ENCODE data around the gene L3MBTL1.
"Not testable (repeated sequence)": the region's sequence is repeated elsewhere in the genome, so short reads cannot be mapped to it uniquely, and the experiment has no call there.

The L3MBTL1 gene

DNA sequence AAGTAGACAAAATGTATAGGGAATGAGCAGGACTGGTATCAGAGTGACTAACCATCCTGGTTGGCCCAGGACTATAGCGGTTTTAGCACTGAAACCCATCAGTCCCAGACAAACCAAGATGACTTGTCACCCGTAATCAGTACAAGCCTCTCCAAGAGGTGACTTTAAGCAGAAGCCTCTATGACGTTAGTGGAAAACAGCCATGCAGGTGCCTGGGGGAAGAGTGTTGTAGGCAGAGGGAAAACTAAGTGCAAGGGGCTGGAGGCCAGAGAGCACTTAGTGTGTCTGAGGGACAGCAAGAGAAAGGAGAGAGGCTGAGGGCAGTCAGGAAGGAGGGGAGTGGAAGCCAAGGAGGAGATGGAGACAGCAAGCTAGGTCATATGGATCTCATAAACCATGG, 53.5 kb downstream of the L3MBTL1 start:
- no peak for DNase-seq

DNA sequence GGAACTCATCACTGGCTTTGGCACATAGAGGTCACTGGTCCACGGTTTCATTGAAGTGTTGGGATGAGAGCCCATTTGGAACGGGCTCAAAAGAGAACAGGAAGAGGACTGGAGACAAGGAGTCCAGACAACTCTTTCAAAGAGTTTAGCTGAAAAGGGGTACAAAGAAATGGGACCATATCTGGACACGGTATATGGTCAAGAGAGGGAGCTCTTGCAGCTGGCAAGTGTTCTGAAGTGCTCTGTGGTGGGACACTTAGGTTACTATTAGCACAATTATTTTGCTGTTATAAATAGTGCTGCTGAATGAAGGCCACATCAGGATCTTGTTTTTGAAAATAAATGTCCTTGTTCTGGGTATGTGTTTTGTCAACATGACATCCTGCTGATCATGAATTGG, 55.9 kb downstream of the L3MBTL1 start:
- no peak for DNase-seq

DNA sequence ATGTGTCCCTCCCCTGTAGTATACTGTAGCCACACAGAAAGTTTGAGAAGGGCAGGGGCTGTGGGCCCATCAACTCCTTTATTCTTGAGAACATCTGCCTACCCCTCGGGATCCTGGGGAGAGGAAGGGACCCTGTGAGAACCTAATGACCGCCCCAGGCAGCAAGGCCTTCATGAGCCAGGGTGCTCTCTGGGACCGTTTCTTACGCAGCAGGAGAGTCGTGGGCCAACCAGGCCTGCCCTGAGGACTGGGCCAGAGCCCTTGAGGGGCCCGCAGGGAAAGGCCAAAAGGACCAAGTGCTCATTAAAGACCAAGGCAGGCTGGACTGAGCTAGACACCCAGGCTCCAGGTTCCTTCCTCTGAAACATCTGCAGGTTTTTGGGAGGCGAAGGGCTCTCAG, 56.5 kb downstream of the L3MBTL1 start:
- DNase-seq, result no peak

DNA sequence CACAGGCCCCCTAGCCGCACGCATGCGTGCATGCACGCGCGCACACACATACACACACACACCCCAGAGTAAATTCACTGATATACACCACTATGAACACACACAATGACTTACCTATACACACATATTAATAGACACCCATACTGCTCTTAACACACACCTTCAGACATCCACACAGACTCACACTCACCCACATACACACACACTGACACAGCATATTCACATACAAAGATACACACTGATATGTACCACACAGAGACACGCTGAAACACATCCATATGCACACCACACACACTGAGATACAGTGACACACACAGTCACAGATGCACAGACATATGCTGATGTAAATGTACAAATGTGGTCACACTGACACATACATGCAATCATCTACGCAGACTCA, 57.0 kb downstream of the L3MBTL1 start:
- no peak for DNase-seq

DNA sequence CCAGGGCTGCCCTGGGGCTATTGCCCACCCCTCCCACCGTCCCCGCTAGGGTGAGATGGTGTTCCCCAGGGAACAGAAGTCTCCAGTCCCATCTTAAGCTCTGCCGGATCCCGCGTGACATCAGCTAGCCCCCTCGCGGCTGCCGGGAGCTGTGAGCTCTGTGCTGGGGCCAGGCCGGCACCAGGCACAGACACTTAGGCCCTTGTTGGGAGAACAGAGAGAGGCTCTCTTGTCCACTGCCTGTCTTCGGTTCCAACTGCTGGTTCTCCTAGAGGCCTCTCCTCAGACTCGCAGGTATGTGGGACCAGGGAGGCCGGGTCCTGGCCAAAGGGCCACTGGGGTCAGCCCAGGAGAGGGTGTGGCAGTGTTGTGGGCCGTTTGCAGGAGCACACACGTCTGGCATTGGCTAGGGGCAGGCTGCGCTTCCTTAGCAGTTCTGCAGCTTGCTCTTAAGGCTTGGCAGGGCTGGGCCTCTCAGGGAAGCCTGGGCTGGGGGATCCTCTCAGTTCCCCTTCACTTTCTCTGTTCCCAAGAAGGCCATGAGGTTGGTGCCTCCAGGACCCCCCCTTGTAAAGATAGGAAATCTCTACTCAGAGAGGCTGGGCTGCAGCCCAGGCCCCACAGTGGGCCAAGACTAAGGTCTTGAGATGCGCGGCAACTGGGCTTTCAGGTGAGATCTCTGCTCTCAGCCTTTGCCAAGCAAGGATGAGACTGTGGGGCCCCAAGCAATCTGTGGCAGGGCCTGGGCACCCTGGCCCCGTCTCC, 57.7 kb downstream of the L3MBTL1 start:
- no peak for DNase-seq

DNA sequence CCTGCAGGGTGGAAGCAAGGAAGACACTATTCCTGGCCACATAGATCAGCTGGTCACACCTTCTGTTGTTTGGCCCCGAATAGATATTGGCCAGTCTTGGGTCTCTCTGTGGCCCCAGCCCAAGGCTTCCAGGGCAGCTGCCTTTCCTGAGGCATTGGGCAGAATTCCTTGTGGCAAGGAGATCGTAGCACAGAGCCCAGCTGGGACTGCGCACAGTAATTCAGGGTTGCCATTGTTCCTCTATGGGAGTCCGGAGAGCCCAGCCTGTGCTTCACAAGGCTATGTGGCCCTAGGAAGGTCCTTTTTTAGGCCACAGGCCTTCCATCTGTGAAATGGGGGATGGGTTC, 58.2 kb downstream of the L3MBTL1 start:
- no peak for DNase-seq

DNA sequence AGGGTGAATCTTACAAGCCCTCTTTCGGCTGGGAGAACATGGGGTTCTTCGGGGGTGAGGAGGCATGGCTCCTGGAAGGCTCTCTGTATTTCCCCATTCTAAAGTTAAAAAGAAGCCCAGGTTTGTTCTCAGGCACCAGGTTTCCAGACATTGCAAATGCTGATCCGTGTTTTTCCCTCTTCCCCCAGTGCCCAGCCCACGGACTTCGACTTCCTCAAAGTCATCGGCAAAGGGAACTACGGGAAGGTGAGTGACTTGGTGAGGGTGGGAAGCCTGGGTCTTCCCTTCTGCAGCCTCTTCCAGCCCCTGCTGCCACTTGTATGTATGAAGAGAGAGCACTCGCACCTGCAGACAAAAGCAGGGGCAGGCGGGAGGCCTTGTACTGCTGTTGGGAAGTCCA, 60.0 kb downstream of the L3MBTL1 start:
- no peak for DNase-seq

DNA sequence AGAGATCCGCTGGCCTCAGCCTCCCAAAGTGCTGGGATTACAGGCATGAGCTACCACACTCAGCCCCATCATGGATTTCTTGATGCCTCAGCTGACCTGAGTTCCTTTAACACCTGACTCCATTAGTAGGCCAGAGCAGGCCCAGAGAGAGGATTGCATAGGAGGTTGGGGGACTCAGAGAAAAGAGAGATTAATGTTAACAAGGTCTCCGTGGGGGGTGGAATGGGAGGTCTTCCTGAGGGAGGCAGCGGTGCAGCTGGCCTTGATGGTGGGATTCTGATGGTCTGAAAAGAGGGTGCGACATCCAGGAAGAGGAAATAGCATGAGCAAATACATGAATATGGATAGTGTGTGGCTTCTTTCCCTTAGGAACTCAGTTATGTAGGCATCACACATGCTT, 61.2 kb downstream of the L3MBTL1 start:
- no peak for DNase-seq

DNA sequence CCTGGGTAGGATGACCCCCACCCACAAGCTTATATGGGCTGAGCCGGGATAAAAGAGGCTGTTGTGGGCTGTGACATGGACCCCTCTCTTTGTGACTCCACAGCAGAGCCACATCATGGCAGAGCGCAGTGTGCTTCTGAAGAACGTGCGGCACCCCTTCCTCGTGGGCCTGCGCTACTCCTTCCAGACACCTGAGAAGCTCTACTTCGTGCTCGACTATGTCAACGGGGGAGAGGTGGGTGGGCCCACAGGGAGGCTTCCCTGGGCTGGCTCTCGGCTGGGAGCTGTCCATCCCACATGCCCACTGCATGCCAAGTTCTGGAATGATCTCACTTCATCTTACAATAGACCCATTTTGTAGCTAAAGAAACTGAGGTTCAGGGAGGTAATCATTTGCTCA, 61.8 kb downstream of the L3MBTL1 start:
- DNase-seq, result no peak

DNA sequence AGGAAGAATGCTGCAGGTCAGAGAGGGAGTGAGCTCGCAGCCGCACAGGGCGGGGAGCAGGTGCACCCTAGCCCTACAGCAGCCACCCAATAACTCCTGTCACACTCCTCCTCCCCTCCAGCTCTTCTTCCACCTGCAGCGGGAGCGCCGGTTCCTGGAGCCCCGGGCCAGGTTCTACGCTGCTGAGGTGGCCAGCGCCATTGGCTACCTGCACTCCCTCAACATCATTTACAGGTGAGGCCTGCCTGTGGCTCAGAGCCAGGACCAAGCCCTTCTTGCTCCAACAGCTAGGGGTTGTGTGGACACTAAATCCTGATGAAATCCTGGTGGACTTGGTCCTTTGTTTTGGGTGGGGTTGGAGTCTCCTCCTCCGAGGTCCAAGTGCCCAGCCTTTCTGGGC, 63.0 kb downstream of the L3MBTL1 start:
- no peak for DNase-seq

DNA sequence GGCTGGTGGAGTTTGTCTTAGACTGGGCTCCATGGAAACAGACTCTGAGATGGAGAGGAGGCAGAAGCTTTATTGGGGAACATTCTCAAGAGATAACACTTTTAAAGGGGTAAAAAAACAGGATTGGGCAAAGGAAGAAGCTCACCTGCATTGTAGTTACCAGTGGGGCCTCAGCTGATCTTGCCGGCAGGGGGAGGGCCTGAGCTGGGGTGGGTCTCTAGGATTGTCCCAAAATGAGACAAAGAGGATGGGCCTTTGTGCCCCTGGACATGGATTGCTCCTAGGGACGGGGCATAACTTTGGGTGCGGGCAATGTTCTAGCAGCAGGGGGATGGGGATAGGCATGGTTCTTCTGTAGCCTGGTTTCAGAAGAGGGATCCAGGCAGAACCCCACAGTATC, 63.8 kb downstream of the L3MBTL1 start:
- DNase-seq, result no peak

DNA sequence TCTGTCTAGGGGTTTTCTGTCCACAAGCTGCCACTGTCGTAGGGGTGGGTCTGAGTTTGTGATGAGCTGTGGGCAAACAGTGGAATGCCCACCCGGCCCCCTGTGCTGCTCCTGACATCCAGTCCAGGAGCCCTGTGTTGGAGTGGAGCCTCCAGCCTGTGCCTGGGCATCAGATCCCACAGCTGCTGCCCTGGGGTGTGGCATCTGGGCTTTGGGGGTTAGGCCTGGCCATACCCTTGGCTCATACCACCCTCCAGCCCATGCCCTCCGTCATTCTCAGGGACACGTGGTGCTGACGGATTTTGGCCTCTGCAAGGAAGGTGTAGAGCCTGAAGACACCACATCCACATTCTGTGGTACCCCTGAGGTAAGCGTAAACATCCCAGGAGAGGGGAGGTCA, 64.3 kb downstream of the L3MBTL1 start:
- no peak for DNase-seq

DNA sequence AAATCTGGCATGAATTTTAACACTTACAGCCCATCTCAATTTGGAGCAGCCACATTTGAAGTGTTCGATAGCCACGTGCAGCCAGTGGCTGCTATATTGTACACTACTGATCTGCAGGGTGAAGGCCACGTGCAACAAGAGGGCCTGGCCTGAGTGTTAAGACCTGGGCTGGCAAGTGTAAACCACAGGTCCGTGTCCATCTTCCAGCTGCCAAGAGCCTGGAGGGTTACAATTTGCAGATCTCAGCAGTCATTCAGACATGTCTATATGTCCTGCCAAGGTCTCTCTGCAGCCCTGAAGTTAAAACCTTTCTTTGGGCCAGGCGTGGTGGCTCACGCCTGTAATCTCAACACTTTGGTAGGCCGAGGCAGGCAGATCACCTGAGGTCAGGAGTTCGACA, 65.4 kb downstream of the L3MBTL1 start:
- DNase-seq, result no peak

DNA sequence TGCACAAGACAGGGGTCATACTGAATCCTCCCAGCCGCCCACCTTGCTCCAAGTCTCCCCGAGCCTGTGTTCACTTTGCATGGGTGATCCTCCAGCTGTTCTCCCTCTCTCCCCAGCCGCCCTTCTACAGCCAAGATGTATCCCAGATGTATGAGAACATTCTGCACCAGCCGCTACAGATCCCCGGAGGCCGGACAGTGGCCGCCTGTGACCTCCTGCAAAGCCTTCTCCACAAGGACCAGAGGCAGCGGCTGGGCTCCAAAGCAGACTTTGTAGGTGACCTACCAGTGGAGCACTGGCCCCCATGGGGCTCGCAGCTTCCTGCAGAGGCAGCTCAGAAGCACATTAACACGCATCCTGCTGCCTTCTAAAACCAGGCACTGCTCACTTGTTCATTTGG, 68.6 kb downstream of the L3MBTL1 start:
- no peak for DNase-seq

DNA sequence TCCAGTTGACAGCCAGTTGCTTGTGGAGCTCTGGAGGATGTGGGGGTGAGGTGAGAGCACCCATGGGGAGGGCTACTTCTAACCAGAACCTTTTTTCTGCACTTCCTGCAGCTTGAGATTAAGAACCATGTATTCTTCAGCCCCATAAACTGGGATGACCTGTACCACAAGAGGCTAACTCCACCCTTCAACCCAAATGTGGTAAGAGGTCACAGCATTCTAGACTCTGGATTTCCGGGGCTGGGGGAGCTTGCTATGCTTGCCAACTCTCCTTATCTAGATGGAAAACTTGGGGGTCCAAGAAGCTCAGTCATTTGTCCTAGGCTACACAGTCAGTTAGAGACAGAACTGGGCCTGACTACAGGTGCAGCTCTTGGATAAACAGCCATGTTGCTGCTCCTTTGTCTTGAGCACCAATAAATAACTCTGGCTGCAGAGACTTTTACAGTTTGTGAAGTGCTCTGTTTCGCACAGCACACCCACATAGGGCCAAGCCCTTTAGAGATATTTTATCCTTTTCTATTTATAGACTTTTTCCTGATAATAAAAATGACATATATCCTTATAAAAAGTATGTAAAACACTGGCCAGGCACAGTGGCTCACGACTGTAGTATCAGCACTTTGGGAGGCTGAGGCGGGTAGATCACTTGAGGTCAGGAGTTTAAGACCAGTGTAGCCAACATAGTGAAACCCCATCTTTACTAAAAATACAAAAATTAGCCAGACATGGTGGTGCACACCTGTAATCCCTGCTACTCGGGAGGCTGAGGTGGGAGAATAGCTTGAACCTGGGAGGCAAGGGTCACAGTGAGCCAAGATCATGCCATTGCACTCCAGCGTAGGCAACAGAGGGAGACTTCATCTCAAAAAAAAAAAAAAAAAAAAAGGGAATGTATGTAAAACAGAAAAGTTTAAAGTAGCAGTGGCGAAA, 72.6 kb downstream of the L3MBTL1 start:
- DNase-seq, result no peak

DNA sequence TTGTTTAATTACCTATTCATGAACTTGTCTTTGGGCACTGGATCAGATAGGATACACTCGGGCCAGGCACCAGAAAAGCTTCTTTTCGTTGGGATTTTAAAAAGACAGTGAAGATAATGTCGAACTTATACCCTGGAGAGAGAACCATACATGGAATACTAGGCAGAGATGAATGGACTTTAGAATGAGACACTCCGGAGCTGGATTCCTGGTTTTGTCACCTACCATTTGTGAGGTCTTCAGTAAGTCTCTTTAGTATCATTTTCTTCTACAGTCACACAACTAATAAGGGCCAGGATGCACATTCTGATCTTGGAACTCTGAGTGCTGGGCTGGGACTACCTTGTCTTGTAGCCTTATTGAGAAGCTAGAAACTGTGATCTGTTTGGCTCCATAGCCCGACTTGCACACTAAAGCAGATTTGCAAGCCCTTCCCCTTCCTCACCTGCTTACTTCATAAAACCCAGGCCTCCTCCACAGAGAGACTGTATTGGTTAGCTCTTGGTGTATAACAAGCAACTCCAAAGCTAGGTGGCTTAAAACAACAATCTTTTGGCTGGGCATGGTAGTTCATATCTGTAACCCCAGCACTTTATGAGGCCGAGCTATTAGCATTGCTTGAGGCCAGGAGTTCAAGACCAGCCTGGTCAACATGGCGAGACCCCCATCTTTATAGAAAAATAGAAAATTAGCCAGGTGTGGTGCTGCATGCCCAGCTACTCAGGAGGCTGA, 75.8 kb downstream of the L3MBTL1 start:
- no peak for DNase-seq

DNA sequence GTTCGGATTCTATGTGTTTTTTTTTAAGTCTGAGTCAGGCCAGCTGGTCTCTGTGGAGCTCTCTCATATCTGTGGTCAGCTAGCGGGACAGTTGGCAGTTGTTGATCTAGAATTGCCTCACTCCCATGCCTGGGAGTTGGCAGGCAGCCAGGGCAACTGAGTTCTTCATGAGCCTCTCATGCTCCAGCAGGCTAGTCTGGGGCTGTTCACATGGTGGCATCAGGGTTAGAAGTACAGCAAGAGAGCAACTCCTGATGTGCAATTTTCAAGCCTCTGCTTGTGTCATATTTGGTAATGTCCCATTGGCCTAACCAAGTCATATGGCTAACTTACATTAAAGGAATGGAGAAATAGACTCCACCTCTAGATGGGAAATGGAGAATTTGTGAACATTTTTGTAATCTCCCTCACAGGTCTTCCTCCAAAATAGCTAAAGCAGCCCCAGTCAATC, 76.5 kb downstream of the L3MBTL1 start:
- no peak for DNase-seq

DNA sequence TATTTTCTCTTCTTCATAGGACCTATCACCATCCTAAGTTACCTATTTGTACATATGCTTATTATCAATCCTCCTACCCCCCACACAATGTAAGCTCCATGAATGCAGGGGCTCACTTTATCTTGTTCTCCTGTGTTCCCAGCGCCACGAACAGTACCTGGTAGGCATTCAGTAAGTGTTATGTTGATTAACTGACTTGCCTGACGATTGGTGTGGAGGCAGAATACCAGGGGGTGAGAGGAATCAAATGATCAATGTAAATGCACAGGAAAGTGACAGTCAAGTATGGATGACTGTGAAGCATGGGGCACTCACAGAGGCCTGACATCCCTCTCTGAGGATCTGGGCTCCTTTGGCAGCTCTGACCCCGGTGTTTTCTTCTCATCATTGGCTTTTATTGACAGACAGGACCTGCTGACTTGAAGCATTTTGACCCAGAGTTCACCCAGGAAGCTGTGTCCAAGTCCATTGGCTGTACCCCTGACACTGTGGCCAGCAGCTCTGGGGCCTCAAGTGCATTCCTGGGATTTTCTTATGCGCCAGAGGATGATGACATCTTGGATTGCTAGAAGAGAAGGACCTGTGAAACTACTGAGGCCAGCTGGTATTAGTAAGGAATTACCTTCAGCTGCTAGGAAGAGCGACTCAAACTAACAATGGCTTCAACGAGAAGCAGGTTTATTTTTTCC, 77.1 kb downstream of the L3MBTL1 start:
- DNase-seq, result no peak

DNA sequence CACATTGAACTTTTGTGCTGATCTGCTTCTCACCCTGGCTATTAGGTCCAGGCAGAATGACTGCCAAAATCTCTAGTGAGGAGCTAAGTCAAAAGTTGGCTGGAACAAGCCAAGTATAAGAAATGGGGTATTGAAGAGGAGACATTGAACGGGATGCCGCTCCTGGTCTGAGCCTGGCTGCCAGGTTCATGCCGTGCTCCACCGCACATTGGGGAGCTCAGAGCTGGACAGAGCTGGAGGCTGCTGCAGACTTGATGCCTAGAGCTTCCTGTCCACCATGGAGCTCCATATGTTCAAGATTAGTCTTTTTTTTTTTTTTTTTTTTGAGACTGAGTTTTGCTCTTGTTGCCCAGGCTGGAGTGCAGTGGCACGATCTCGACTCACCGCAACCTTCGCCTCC, 79.1 kb downstream of the L3MBTL1 start:
- DNase-seq, result no peak

DNA sequence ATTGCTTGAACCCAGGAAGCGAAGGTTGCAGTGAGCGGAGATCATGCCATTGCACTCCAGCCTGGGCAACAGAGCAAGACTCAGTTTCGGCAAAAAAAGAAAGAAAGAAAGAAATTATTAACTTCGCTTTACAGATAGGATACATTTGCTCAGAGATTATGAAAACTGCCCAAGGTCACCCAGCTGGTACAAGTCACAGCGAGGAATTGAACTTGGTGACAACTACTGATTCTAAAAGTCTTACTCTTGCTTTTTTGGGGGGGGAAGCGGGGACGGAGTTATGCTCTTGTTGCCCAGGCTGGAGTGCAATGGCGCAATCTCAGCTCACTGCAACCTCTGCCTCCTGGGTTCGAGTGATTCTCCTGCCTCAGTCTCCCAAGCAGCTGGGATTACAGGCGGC, 81.0 kb downstream of the L3MBTL1 start:
- DNase-seq, result not testable (repeated sequence)

DNA sequence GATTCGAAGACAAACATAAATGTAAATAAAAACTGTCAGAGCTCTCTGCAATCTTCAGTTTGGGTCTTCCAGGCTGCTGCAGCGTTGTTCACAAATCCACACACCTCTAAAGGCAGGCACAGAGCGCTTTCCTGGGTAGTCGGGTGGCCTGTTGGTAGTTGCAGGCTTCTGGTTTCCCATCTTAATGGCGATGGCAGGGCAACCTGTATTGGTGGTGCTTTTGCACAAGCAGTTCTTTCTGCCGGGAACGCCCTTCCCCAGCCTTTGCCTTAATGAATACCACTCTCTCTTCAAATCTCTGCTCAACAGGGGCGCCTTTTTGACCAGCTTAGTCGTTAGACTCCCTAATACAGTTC, 82.5 kb downstream of the L3MBTL1 start:
- DNase-seq, result no peak

DNA sequence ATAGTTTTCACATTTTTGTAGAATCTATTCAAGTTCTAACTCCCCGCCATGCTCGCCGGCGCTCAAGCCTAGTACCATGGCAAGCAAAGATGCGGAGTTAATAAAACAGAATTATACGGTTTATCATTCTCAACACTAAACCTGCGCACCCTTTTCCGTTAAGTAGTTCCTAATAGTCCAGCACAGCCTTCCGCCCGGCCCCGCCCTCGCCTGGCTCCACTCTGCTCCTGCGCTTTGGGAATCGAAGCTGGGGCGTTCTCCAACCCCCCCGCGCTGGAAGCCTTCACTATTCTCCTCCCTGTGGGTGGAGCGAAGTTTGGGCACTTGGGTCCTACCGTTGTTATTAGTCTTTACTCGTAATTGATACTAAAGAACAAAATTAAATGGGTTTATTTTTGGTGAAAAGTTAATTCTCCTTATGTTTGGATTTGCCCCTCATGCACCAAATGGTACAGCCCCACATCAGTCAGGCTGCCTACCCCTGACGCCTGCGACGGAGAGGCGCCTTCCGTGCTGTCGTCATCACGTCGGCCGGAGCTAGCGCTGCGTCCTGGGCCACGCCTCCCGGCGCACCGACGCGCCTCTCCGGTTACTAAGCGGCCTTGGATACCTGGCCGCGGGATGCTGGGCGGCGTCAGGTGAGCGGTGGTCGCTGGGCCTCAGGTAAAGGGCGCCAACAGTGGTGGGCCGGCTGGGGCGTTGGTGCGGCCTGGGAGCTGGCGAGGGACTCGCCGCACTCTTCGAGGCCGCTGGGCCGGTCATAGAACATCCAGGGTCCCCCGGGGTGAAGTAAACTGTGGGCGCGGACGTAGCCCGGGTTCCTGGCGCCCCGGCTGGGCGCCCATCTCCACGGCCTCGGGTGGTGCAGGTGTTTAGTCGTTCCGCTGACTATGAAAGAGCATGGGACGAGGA, 83.2 kb downstream of the L3MBTL1 start, which contains the start of gene IFT52:
Gene IFT52, plus strand, starts transcription at position 546 of the 912 bp plus-strand sequence. CDS start 3,762 bp downstream, outside the sequence.
- DNase-seq, result peak; percentile 80

All from activated effector memory CD4-positive, alpha-beta T cell treated with Interleukin-2 at 50 U/mL for 16 hours (primary cell).